ENCODE results near the gene CPA1.

Gene CPA1

GRCh38 chr7:130381468-130382312 is 1.4 kb downstream of the CPA1 start:
- DNase-seq (ENCODE audit: low read depth), result no peak
- no peak overlapping the region for H3K4me3 ChIP-seq (ENCODE audit: low read depth, low read length)
- no peak for TF ChIP-seq CTCF (IDR thresholded peaks at IDR 0.05; ENCODE audit: low read depth, low read length, missing control alignments)

- TF ChIP-seq CTCF (IDR thresholded peaks at IDR 0.05; ENCODE audit: low read depth, low read length, missing control alignments), result no peak
- H3K4me3 ChIP-seq (ENCODE audit: low read depth, low read length), result no peak overlapping the region
- no peak for DNase-seq (ENCODE audit: low read depth)
These were observed 3.1 kb downstream of the CPA1 start for GRCh38 chr7:130383187-130383980.

GRCh38 chr7:130384371-130384801 is 4.1 kb downstream of the CPA1 start:
- no peak for TF ChIP-seq CTCF (IDR thresholded peaks at IDR 0.05; ENCODE audit: low read depth, low read length, missing control alignments)
- H3K4me3 ChIP-seq (ENCODE audit: low read depth, low read length), result no peak overlapping the region

GRCh38 chr7:130384841-130385599 is 4.7 kb downstream of the CPA1 start:
- DNase-seq (ENCODE audit: low read depth), result no peak
- H3K4me3 ChIP-seq (ENCODE audit: low read depth, low read length), result no peak overlapping the region
- no peak for TF ChIP-seq CTCF (IDR thresholded peaks at IDR 0.05; ENCODE audit: low read depth, low read length, missing control alignments)

More at GRCh38 chr7:130384371-130384801, 4.1 kb downstream of the CPA1 start:
- DNase-seq (ENCODE audit: low read depth), result no peak

GRCh38 chr7:130385600-130386066 is 5.3 kb downstream of the CPA1 start:
- no peak overlapping the region for H3K4me3 ChIP-seq (ENCODE audit: low read depth, low read length)
- TF ChIP-seq CTCF (IDR thresholded peaks at IDR 0.05; ENCODE audit: low read depth, low read length, missing control alignments), result no peak
- no peak for DNase-seq (ENCODE audit: low read depth)

- no peak for TF ChIP-seq CTCF (IDR thresholded peaks at IDR 0.05; ENCODE audit: low read depth, low read length, missing control alignments)
- no peak overlapping the region for H3K4me3 ChIP-seq (ENCODE audit: low read depth, low read length)
- no peak for DNase-seq (ENCODE audit: low read depth)
These were observed 6.6 kb downstream of the CPA1 start for GRCh38 chr7:130386876-130387275.
